Cardiac muscle cell (in vitro differentiated cells and primary cell): Measurements from ENCODE around the gene CADM1. TPM values are rescaled to one million over a fixed set of nuclear protein-coding genes. Genes with fewer than 3 reads are reported as not detected.
A peak's percentile ranks its signal among the peaks of the same experiment; 100 is the strongest.

ENCODE experiments used
- DNase-seq, 2 donors: peaks; one replicate each; pipeline versions ENCODE4 v3.0.0 to v3.0.0-alpha.2; 2010 to 2017; ENCODE audit warnings: low read depth in 1 of 2, low spot score in 1 of 2
- H3K27ac ChIP-seq: fragments of 200-600 bp; sonication (generic); 2 replicates; pipeline ENCODE4 v1.5.1; 2016
- H3K27me3 ChIP-seq: fragments of 200-600 bp; sonication (generic); 2 replicates; pipeline ENCODE4 v1.6.0; 2016; ENCODE audit warnings: control low read depth
- H3K36me3 ChIP-seq: fragments of 200-600 bp; sonication (generic); 2 replicates; pipeline ENCODE4 v1.5.1; 2016; ENCODE audit warnings: control low read depth
- H3K4me1 ChIP-seq: fragments of 200-600 bp; sonication (generic); 2 replicates; pipeline ENCODE4 v1.8.1; 2017; ENCODE audit warnings: low read depth, mild to moderate bottlenecking, mixed run types
- H3K4me3 ChIP-seq: fragments of 200-600 bp; sonication (generic); 2 replicates; pipeline ENCODE4 v1.5.1; 2016; ENCODE audit warnings: mild to moderate bottlenecking
- H3K9me3 ChIP-seq: fragments of 200-600 bp; sonication (generic); 2 replicates; pipeline ENCODE4 v1.5.1; 2017; ENCODE audit warnings: low read depth, mild to moderate bottlenecking, control low read depth
- CTCF ChIP-seq: IDR thresholded peaks from 2 replicates; pipeline ENCODE4 v1.5.1; 2012; ENCODE audit warnings: low read depth, mild to moderate bottlenecking, low read length
- polyA plus RNA-seq: library from polyadenylated mRNA; unstranded; fragments of >200 nt; fragmentation: Nextera tagmentation; extraction: Ambion mirVana; gene quantifications from 2 replicates; pipeline ENCODE4 v1.2.1, GENCODE V29; 2016
- total RNA-seq: library from RNA; depleted of rRNA; stranded (reverse); fragments of >200 nt; gene quantifications from 2 replicates; pipeline ENCODE4 v1.2.3, GENCODE V29; 2016

Gene CADM1
- total and polyA plus RNA-seq, 2 experiments from 2014 or later, result 113 to 149 TPM

- no peak for TF ChIP-seq CTCF
- Histone ChIP-seq H3K27me3 (no peaks in the 10 kb centered on the region), H3K36me3 (no peaks in the 10 kb centered on the region), H3K4me3 (no peak overlapping the region), H3K4me1 (peaks cover 36% of the 10 kb centered on the region), H3K9me3 (no peaks in the 10 kb centered on the region), H3K27ac (no peak overlapping the region)
- DNase-seq, result no peak
Measured at GRCh38 chr11:115244758-115245157, 259.5 kb downstream of the CADM1 start.

GRCh38 chr11:115244296-115244695 is 259.9 kb downstream of the CADM1 start:
- no peaks in the 10 kb centered on the region for H3K36me3 ChIP-seq
- H3K27me3 ChIP-seq, result no peaks in the 10 kb centered on the region
- peaks cover 36% of the 10 kb centered on the region for H3K4me1 ChIP-seq
- H3K9me3 ChIP-seq, result no peaks in the 10 kb centered on the region
- H3K27ac ChIP-seq, result no peak overlapping the region
- TF ChIP-seq CTCF, result no peak
- no peak for DNase-seq
- no peak overlapping the region for H3K4me3 ChIP-seq

GRCh38 chr11:115242982-115243381 is 261.2 kb downstream of the CADM1 start:
- Histone ChIP-seq H3K27ac (no peak overlapping the region), H3K4me3 (no peak overlapping the region), H3K9me3 (no peaks in the 10 kb centered on the region), H3K4me1 (peaks cover 33% of the 10 kb centered on the region), H3K27me3 (no peaks in the 10 kb centered on the region), H3K36me3 (no peaks in the 10 kb centered on the region)
- TF ChIP-seq CTCF, result no peak
- DNase-seq, result no peak

GRCh38 chr11:115241899-115242298 is 262.3 kb downstream of the CADM1 start:
- DNase-seq, result no peak
- no peak for TF ChIP-seq CTCF
- peaks cover 27% of the 10 kb centered on the region for H3K4me1 ChIP-seq
- H3K9me3 ChIP-seq, result no peaks in the 10 kb centered on the region
- no peaks in the 10 kb centered on the region for H3K27me3 ChIP-seq
- H3K4me3 ChIP-seq, result no peak overlapping the region
- no peaks in the 10 kb centered on the region for H3K36me3 ChIP-seq
- no peak overlapping the region for H3K27ac ChIP-seq

- no peak for TF ChIP-seq CTCF
- Histone ChIP-seq H3K36me3 (no peaks in the 10 kb centered on the region), H3K4me1 (peaks cover 11% of the 10 kb centered on the region), H3K27me3 (no peaks in the 10 kb centered on the region), H3K27ac (peak overlapping the region; percentile 32), H3K4me3 (no peak overlapping the region), H3K9me3 (no peaks in the 10 kb centered on the region)
- DNase-seq, result no peak
Measured at GRCh38 chr11:115238791-115239190, 265.4 kb downstream of the CADM1 start.

- H3K9me3 ChIP-seq, result no peaks in the 10 kb centered on the region
- TF ChIP-seq CTCF, result no peak
- peak overlapping the region; percentile 32 for H3K27ac ChIP-seq
- no peak for DNase-seq
- no peaks in the 10 kb centered on the region for H3K27me3 ChIP-seq
- H3K36me3 ChIP-seq, result no peaks in the 10 kb centered on the region
- H3K4me1 ChIP-seq, result peaks cover 11% of the 10 kb centered on the region
- H3K4me3 ChIP-seq, result no peak overlapping the region
Measured at GRCh38 chr11:115238086-115238485, 266.1 kb downstream of the CADM1 start.
